B cell (primary cell): Measurements from ENCODE around the gene RTN4IP1. TPM values are rescaled to one million over a fixed set of nuclear protein-coding genes. Genes with fewer than 3 reads are reported as not detected.

Experiments used
- ATAC-seq: fragments of 200-7000 bp; cut with Tn5 transposase; one replicate; pipeline ENCODE4 v1.10.0; 2021; ENCODE audit warnings: low read depth, mild to moderate bottlenecking, moderate number of reproducible peaks, moderate library complexity
- CTCF ChIA-PET: fragments of 350-600 bp; sonication (Branson Sonifier 250); formaldehyde crosslinking; loops from one replicate; lab custom pipeline; 2021; ENCODE audit warnings: antibody characterized with exemption, inconsistent platforms; lab: Charles Lee
- POLR2A ChIA-PET: fragments of 350-600 bp; sonication (Branson Sonifier 250); formaldehyde crosslinking; loops from one replicate; lab custom pipeline; 2021; ENCODE audit warnings: antibody characterized with exemption; lab: Charles Lee
- DNase-seq: peaks from one replicate; pipeline ENCODE4 v3.0.0; 2013
- H2AFZ ChIP-seq: 2 replicates; pipeline ENCODE4 v1.6.1; 2012; ENCODE audit warnings: mild to moderate bottlenecking, low read depth, low read length; ENCODE audit not compliant: insufficient read depth, poor library complexity, severe bottlenecking
- H3K27ac ChIP-seq, 2 donors: 1 replicate in 1 of 2; 2 replicates in 1 of 2; pipeline ENCODE4 v1.5.1; 2012 to 2013; ENCODE audit warnings: low read length in 2 of 2, mild to moderate bottlenecking in 2 of 2, moderate library complexity in 1 of 2
- H3K27me3 ChIP-seq, 4 experiments: fragments of 200-600 bp in 1 of 4; sonication (generic) in 1 of 4; replicated peaks in 1 of 4; 1 replicate in 2 of 4; 2 replicates in 2 of 4; pipeline versions ENCODE4 v1.6.1 to v1.7.0; 2013 to 2016; ENCODE audit warnings: low read length in 3 of 4, mild to moderate bottlenecking in 2 of 4, mixed read lengths in 1 of 4, moderate library complexity in 1 of 4; ENCODE audit not compliant: insufficient read depth in 4 of 4, control insufficient read depth in 3 of 4; ENCODE audit errors: control extremely low read depth in 1 of 4
- H3K36me3 ChIP-seq, 2 experiments: replicated peaks in 1 of 2; 1 replicate in 1 of 2; 2 replicates in 1 of 2; pipeline versions ENCODE4 v1.6.1 to v1.7.1; 2013; ENCODE audit warnings: low read length in 1 of 2; ENCODE audit not compliant: insufficient read depth in 2 of 2, control insufficient read depth in 1 of 2; ENCODE audit errors: control extremely low read depth in 1 of 2, extremely low read depth in 1 of 2
- H3K4me1 ChIP-seq, 2 donors: fragments of 200-600 bp in 1 of 2; sonication (generic) in 1 of 2; 1 replicate in 1 of 2; 2 replicates in 1 of 2; pipeline versions ENCODE4 v1.5.1 to v1.6.1; 2013 to 2017; ENCODE audit warnings: low read length in 2 of 2; ENCODE audit not compliant: control insufficient read depth in 2 of 2, insufficient read depth in 2 of 2
- H3K4me2 ChIP-seq: replicated peaks from 2 replicates; pipeline ENCODE3; 2012; ENCODE audit warnings: mild to moderate bottlenecking, low read depth, low read length; ENCODE audit not compliant: poor library complexity, severe bottlenecking
- H3K4me3 ChIP-seq, 5 experiments: fragments of 200-600 bp in 1 of 5; sonication (generic) in 1 of 5; 1 replicate in 3 of 5; 2 replicates in 2 of 5; pipeline versions ENCODE4 v1.5.1 to v1.7.0; 2011 to 2016; ENCODE audit warnings: low read length in 4 of 5, mild to moderate bottlenecking in 4 of 5, low read depth in 2 of 5, control low read depth in 1 of 5, moderate library complexity in 1 of 5; ENCODE audit not compliant: insufficient read depth in 1 of 5; ENCODE audit errors: control extremely low read depth in 1 of 5, extremely low read depth in 1 of 5
- H3K79me2 ChIP-seq: fragments of 200-600 bp; sonication (generic); one replicate; pipeline ENCODE4 v1.6.0; 2016; ENCODE audit warnings: low read length; ENCODE audit not compliant: control insufficient read depth, insufficient read depth
- H3K9ac ChIP-seq: fragments of 200-600 bp; sonication (generic); 2 replicates; pipeline ENCODE4 v1.6.1; 2017; ENCODE audit warnings: mild to moderate bottlenecking, low read length, moderate library complexity
- H3K9me3 ChIP-seq, 3 donors: one replicate each; pipeline versions ENCODE4 v1.6.1 to v1.7.1; 2013; ENCODE audit warnings: low read length in 2 of 3; ENCODE audit not compliant: control insufficient read depth in 2 of 3, insufficient read depth in 1 of 3; ENCODE audit errors: control extremely low read depth in 1 of 3
- H4K20me1 ChIP-seq: 2 replicates; pipeline ENCODE4 v1.6.0; 2012; ENCODE audit warnings: mild to moderate bottlenecking, low read length; ENCODE audit not compliant: insufficient read depth, control insufficient read depth, poor library complexity, severe bottlenecking
- H3K27ac Mint-ChIP-seq: one replicate; pipeline ENCODE4 v1.8.0; 2021; ENCODE audit warnings: mixed read lengths
- H3K27me3 Mint-ChIP-seq: one replicate; pipeline ENCODE4 v1.8.0; 2021; ENCODE audit warnings: mixed read lengths
- H3K4me1 Mint-ChIP-seq: one replicate; pipeline ENCODE4 v1.8.0; 2021; ENCODE audit warnings: mixed read lengths
- H3K4me3 Mint-ChIP-seq: one replicate; pipeline ENCODE4 v1.8.0; 2021; ENCODE audit warnings: mixed read lengths
- H3K9me3 Mint-ChIP-seq: one replicate; pipeline ENCODE4 v1.8.0; 2022; ENCODE audit warnings: mixed read lengths; ENCODE audit not compliant: insufficient read depth
- EZH2 ChIP-seq: IDR thresholded peaks from 2 replicates; pipeline ENCODE4 v1.6.1; 2012; ENCODE audit warnings: borderline replicate concordance, low read depth, mild to moderate bottlenecking, moderate library complexity, low read length; ENCODE audit not compliant: insufficient read depth, poor library complexity, severe bottlenecking
- WGBS: methylation state at CpG from one replicate; pipeline ENCODE4 v1.1.5; 2013; ENCODE audit warnings: missing lambda C conversion rate; ENCODE audit not compliant: insufficient coverage; 5-methylcytosine and 5-hydroxymethylcytosine counted together
- intact Hi-C: fragments of 100-400 bp; cut with micrococcal nuclease; formaldehyde crosslinking; loops from one replicate; pipeline ENCODE4 v1.10.0; 2022
- polyA plus RNA-seq: library from polyadenylated mRNA; depleted of rRNA; stranded (reverse); fragments of >200 nt; gene quantifications from 2 replicates; pipeline ENCODE4 v1.2.3, GENCODE V29; 2012
- total RNA-seq, 2 donors: library from RNA; stranded (reverse); fragments of 120-200 nt in 1 of 2; gene quantifications; 1 replicate in 1 of 2; 2 replicates in 1 of 2; pipeline versions ENCODE4 v1.2.3 to v1.2.4, GENCODE V29; 2013 to 2022
- TF ChIP-seq, protein P1 (sequence below): fragments of 200-600 bp; IDR thresholded peaks from one replicate; pipeline ENCODE4 v1.8.0; 2022; ENCODE audit warnings: antibody characterized with exemption, mild to moderate bottlenecking

Gene RTN4IP1
- total and polyA plus RNA-seq, 2 donors (not counting 1 experiment from before 2014, with no cell fraction given): 9.4 to 12.1 TPM

- peaks cover 86% of the 10 kb centered on the region for H3K79me2 ChIP-seq
- peak overlapping the region; percentile 81 to 86 for H3K27ac ChIP-seq
- H3K9ac ChIP-seq: no peak overlapping the region
- H2AFZ ChIP-seq: no peak overlapping the region
- H3K9me3 ChIP-seq: peaks cover 0 to 4% (median 0%) of the 10 kb centered on the region in 3 donors
- peaks cover 74% of the 10 kb centered on the region for H3K4me1 Mint-ChIP-seq
- TF ChIP-seq EZH2: no peak
- TF ChIP-seq, protein P1, sequence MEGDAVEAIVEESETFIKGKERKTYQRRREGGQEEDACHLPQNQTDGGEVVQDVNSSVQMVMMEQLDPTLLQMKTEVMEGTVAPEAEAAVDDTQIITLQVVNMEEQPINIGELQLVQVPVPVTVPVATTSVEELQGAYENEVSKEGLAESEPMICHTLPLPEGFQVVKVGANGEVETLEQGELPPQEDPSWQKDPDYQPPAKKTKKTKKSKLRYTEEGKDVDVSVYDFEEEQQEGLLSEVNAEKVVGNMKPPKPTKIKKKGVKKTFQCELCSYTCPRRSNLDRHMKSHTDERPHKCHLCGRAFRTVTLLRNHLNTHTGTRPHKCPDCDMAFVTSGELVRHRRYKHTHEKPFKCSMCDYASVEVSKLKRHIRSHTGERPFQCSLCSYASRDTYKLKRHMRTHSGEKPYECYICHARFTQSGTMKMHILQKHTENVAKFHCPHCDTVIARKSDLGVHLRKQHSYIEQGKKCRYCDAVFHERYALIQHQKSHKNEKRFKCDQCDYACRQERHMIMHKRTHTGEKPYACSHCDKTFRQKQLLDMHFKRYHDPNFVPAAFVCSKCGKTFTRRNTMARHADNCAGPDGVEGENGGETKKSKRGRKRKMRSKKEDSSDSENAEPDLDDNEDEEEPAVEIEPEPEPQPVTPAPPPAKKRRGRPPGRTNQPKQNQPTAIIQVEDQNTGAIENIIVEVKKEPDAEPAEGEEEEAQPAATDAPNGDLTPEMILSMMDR: no peak
- POLR2A ChIA-PET: no interaction called here
- DNase-seq: no peak
- no peaks in the 10 kb centered on the region for H3K27me3 Mint-ChIP-seq
- H3K4me1 ChIP-seq: peaks cover 65 to 72% of the 10 kb centered on the region in 2 donors
- intact Hi-C loops: no loop called here
- peaks cover 0 to 2% of the 10 kb centered on the region in 2 experiments for H3K36me3 ChIP-seq
- ATAC-seq: no peak
- H3K27ac Mint-ChIP-seq: peak overlapping the region; percentile 91
- CTCF ChIA-PET: interaction anchor here (0.9 kb wide), 1 partner anchor 25 kb away, joined by 6 read pairs; no protein-coding TSS in a partner anchor
- H3K27me3 ChIP-seq: no peaks in the 10 kb centered on the region
- no peak overlapping the region for H3K4me3 ChIP-seq
- no peak overlapping the region for H3K4me2 ChIP-seq
- H3K9me3 Mint-ChIP-seq: no peaks in the 10 kb centered on the region
- 96% methylated on average over 4 of the region's 5 CpGs for WGBS
- no peaks in the 10 kb centered on the region for H4K20me1 ChIP-seq
- H3K4me3 Mint-ChIP-seq: no peak overlapping the region
Measured at GRCh38 chr6:106634565-106634964, 5.3 kb upstream of the RTN4IP1 start.

GRCh38 chr6:106631346-106631745 lies 2.0 kb upstream of the RTN4IP1 start:
- Histone ChIP-seq H3K4me2 (no peak overlapping the region), H2AFZ (no peak overlapping the region), H3K27me3 (no peaks in the 10 kb centered on the region), H3K9ac (no peak overlapping the region), H3K4me1 (peaks cover 58 to 63% of the 10 kb centered on the region in 2 donors), H3K27ac (no peak overlapping the region), H3K4me3 (no peak overlapping the region), H3K79me2 (peaks cover 87% of the 10 kb centered on the region), H3K36me3 (peaks cover 0 to 2% of the 10 kb centered on the region in 2 experiments), H4K20me1 (no peaks in the 10 kb centered on the region), H3K9me3 (no peaks in the 10 kb centered on the region)
- WGBS: 75% methylated on average over 1 of the region's 1 CpG
- Mint-ChIP-seq H3K4me1 (peaks cover 68% of the 10 kb centered on the region), H3K27me3 (no peaks in the 10 kb centered on the region), H3K4me3 (no peak overlapping the region), H3K27ac (no peak overlapping the region), H3K9me3 (no peaks in the 10 kb centered on the region)
- CTCF ChIA-PET: interaction anchor here (2.0 kb wide), 1 partner anchor 21 kb away, joined by 8 read pairs; no protein-coding TSS in a partner anchor
- POLR2A ChIA-PET: no interaction called here
- TF ChIP-seq, protein P1: no peak
- TF ChIP-seq EZH2: no peak
- intact Hi-C loops: no loop called here
- no peak for DNase-seq
- no peak for ATAC-seq
